Stomach (tissue), 9 donors: ENCODE data around the gene SMIM1. TPM values are rescaled to one million over a fixed set of nuclear protein-coding genes. Genes with fewer than 3 reads are reported as not detected.

Experiments used
- DNase-seq, 2 donors: peaks; one replicate each; pipeline versions ENCODE4 v3.0.0 to v3.0.0-alpha.2; 2013 to 2019
- H3K27ac ChIP-seq, 5 donors: fragments of 200-600 bp in 4 of 5; sonication (generic) in 4 of 5; one replicate each; pipeline ENCODE4 v1.5.1; 2013 to 2019; ENCODE audit warnings: mild to moderate bottlenecking in 1 of 5, moderate library complexity in 1 of 5
- H3K27me3 ChIP-seq, 3 donors: fragments of 200-600 bp; sonication (generic); one replicate each; pipeline ENCODE4 v1.5.1; 2017 to 2019; ENCODE audit warnings: mixed run types in 1 of 3
- H3K36me3 ChIP-seq, 4 donors: fragments of 200-600 bp; sonication (generic); 1 replicate in 3 of 4; 2 replicates in 1 of 4; pipeline ENCODE4 v1.5.1; 2016 to 2019
- H3K4me1 ChIP-seq, 4 donors: fragments of 200-600 bp; sonication (generic); one replicate each; pipeline ENCODE4 v1.5.1; 2016 to 2019
- H3K4me3 ChIP-seq, 4 donors: fragments of 200-600 bp; sonication (generic) in 3 of 4; one replicate each; pipeline ENCODE4 v1.5.1; 2016 to 2019; ENCODE audit warnings: mild to moderate bottlenecking in 1 of 4
- H3K9me3 ChIP-seq, 4 donors: fragments of 200-600 bp; sonication (generic); one replicate each; pipeline ENCODE4 v1.5.1; 2016 to 2019
- EP300 ChIP-seq: sonication (generic); formaldehyde crosslinking; IDR thresholded peaks from one replicate; pipeline ENCODE4 v1.6.1; 2017; ENCODE audit warnings: antibody characterized with exemption
- POLR2A ChIP-seq, 4 donors: fragments of 450-650 bp; IDR thresholded peaks; one replicate each; pipeline ENCODE4 v1.6.1; 2016; ENCODE audit warnings: antibody characterized with exemption in 4 of 4, control low read depth in 2 of 4, mild to moderate bottlenecking in 1 of 4, moderate library complexity in 1 of 4
- POLR2AphosphoS5 ChIP-seq, 3 donors: sonication (generic); formaldehyde crosslinking; IDR thresholded peaks; one replicate each; pipeline ENCODE4 v1.6.1; 2016; ENCODE audit warnings: antibody characterized with exemption in 3 of 3
- whole genome bisulfite sequencing, 5 donors: extraction: QIAGEN DNeasy Blood & Tissue Kit in 3 of 5; methylation state at CpG; one replicate each; pipeline versions ENCODE4 v1.1.5 to v1.1.7; 2013 to 2018; 5-methylcytosine and 5-hydroxymethylcytosine counted together
- intact Hi-C: fragments of 100-400 bp; cut with DNase I; formaldehyde crosslinking; loops from one replicate; pipeline ENCODE4 v1.15.1; 2023; ENCODE audit warnings: low total_unique reads
- polyA plus RNA-seq, 3 donors: library from polyadenylated mRNA; stranded (reverse); fragments of 200-250 nt; gene quantifications; one replicate each; pipeline ENCODE4 v1.2.3, GENCODE V29; 2013
- total RNA-seq, 5 donors: library from RNA; depleted of rRNA; stranded (reverse); fragments of >200 nt; gene quantifications; one replicate each; pipeline versions ENCODE4 v1.1.0 to v1.2.3, GENCODE V29; 2014 to 2016
- TF ChIP-seq, protein P1 (sequence below), 7 experiments: fragments of 450-650 bp in 4 of 7; fragments of 200-600 bp in 3 of 7; sonication (generic) in 3 of 7; IDR thresholded peaks; one replicate each; pipeline ENCODE4 v1.5.1; 2016 to 2019; ENCODE audit warnings: antibody characterized with exemption in 7 of 7, control low read depth in 2 of 7, mild to moderate bottlenecking in 1 of 7
- donor health status: healthy with polysubstance abuse.
- donor health status: Bipolar disorder and iron deficiency.
- donor health status: healthy.

SMIM1 gene
- total and polyA plus RNA-seq, 8 donors = 7.3 to 26.5 (median 12.5) TPM; not detected in 5

DNA sequence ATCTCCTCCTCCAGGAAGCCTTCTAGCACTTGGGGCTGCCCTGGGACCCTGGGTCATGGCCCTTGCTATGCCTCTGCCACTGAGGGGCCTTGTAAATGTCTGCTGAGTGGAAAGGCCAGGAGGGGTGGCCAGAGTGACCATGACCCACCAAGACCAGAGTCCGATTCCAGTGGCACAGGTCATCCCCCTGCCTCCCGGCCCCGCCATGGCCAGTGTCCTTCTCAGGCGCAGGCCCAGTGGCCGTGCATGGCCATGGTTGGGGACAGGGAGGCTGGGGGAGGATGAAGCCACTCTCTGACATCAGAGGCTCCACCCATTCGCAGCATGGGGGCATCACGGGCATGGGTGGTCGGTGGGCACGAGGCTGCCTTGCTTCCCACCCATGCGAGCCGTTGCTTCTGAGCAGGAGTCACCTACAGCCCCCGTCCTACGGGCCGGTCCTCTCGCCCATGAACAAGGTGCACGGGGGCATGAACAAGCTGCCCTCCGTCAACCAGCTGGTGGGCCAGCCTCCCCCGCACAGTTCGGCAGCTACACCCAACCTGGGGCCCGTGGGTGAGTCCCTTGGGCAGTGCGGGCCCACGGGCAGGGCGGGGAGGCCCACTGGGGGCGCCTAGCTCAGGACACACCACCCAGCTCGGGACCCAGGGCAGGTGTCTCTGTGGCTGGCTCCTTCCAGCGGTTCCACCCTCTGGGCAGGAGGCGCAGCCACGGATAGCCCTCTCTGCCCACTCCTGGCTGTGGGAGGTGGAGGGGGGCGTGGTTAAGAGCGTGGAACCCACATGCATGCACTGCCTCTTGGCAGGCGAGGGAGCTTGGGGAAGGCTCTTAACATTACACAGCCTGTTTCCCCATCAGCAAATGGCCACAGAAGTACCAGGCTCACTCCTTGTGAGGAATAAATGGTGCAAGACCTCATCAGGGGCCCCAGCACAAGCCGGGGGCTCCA is 42.7 kb upstream of the SMIM1 start:
- Histone ChIP-seq H3K36me3 (peaks cover 0 to 6% (median 4%) of the 10 kb centered on the region in 4 donors), H3K27me3 (peaks cover 0 to 91% (median 41%) of the 10 kb centered on the region in 3 donors), H3K9me3 (no peaks in the 10 kb centered on the region), H3K4me1 (peaks cover 0 to 13% (median 8%) of the 10 kb centered on the region in 4 donors), H3K4me3 (no peak overlapping the region), H3K27ac (no peak overlapping the region)
- WGBS, 5 donors = 68 to 77% (median 73%) methylated on average over 24 to 32 of the region's 32 CpGs
- no peak for DNase-seq
- intact Hi-C loops = no loop called here
- TF ChIP-seq, protein P1, sequence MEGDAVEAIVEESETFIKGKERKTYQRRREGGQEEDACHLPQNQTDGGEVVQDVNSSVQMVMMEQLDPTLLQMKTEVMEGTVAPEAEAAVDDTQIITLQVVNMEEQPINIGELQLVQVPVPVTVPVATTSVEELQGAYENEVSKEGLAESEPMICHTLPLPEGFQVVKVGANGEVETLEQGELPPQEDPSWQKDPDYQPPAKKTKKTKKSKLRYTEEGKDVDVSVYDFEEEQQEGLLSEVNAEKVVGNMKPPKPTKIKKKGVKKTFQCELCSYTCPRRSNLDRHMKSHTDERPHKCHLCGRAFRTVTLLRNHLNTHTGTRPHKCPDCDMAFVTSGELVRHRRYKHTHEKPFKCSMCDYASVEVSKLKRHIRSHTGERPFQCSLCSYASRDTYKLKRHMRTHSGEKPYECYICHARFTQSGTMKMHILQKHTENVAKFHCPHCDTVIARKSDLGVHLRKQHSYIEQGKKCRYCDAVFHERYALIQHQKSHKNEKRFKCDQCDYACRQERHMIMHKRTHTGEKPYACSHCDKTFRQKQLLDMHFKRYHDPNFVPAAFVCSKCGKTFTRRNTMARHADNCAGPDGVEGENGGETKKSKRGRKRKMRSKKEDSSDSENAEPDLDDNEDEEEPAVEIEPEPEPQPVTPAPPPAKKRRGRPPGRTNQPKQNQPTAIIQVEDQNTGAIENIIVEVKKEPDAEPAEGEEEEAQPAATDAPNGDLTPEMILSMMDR (IDR thresholded peaks at IDR 0.05) = no peak
- no peak for TF ChIP-seq POLR2AphosphoS5 (IDR thresholded peaks at IDR 0.05)
- no peak for TF ChIP-seq EP300
- TF ChIP-seq POLR2A (IDR thresholded peaks at IDR 0.05) = no peak

- 74 to 76% (median 75%) methylated on average over 19 to 25 of the region's 25 CpGs for WGBS, 5 donors
- no peak overlapping the region for H3K27ac ChIP-seq
- intact Hi-C loops = no loop called here
- H3K4me1 ChIP-seq = peaks cover 0 to 13% (median 8%) of the 10 kb centered on the region in 4 donors
- DNase-seq = no peak
- peaks cover 0 to 14% (median 11%) of the 10 kb centered on the region in 4 donors for H3K36me3 ChIP-seq
- H3K4me3 ChIP-seq = no peak overlapping the region
- H3K9me3 ChIP-seq = no peaks in the 10 kb centered on the region
- TF ChIP-seq POLR2AphosphoS5 (IDR thresholded peaks at IDR 0.05) (no peak), POLR2A (IDR thresholded peaks at IDR 0.05) (no peak), EP300 (no peak)
- TF ChIP-seq, protein P1 (IDR thresholded peaks at IDR 0.05) = no peak
- H3K27me3 ChIP-seq = peaks cover 0 to 83% (median 41%) of the 10 kb centered on the region in 3 donors
Measured at GRCh38 chr1:3730543-3731247, 41.9 kb upstream of the SMIM1 start.

DNA sequence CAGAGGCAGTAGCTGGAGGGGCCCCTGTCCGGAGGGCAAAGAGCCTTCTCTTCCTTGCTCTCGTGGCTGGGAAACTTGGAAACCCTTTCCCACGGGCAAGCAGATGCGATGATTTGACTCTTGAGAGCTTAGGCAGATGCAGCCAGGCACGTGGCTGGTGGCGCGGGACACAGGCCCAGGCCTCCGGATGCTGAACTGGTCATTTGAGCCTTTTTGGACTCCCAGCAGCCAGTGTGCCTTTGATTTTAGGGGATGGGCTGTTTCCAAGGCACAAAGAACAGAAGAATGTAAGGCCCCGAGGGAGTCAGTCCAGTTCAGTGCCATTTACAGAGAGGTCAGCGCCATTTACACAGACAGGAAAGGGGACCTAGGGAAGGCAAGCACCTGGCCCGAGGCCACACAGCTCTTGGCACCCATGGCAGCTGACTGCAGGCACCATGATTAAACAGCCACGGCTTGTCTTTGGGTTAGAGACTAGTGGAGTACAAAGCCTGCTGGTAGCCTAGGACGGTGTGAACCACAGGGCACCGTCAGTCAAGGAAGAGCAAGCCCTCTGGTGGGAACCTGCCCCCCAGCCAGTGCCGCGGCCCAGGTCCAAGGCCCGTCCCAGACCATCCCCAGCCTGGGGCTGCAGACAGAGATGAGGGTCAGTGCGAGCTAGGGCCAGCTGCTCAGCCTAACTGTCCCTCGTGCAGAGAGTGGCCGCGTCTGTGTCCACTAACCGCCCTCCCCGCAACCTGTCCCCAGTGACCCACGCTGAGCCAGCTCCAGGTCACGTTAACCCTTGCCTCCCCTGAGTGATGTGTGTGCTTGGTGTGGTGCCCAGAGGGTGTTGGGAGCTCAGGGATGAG is 40.7 kb upstream of the SMIM1 start:
- DNase-seq = no peak
- Histone ChIP-seq H3K27ac (no peak overlapping the region), H3K9me3 (no peaks in the 10 kb centered on the region), H3K4me1 (peaks cover 0 to 13% (median 8%) of the 10 kb centered on the region in 4 donors), H3K4me3 (no peak overlapping the region), H3K27me3 (peaks cover 0 to 74% (median 41%) of the 10 kb centered on the region in 3 donors), H3K36me3 (peaks cover 0 to 25% (median 22%) of the 10 kb centered on the region in 4 donors)
- WGBS, 5 donors = 42 to 59% (median 57%) methylated on average over 12 to 25 of the region's 25 CpGs
- TF ChIP-seq POLR2A (IDR thresholded peaks at IDR 0.05) (no peak), EP300 (no peak), POLR2AphosphoS5 (IDR thresholded peaks at IDR 0.05) (no peak)
- TF ChIP-seq, protein P1 (IDR thresholded peaks at IDR 0.05) = no peak
- intact Hi-C loops = no loop called here
